SKM-1 treated with dmso at 0.1 percent for 144 hours (cell line): Measurements from ENCODE around the gene HAAO.
"Not testable (repeated sequence)": the region's sequence is repeated elsewhere in the genome, so short reads cannot be mapped to it uniquely, and the experiment has no call there.

Experiments used
- DNase-seq: peaks from one replicate; lab custom pipeline; 2025; ENCODE audit not compliant: unreplicated experiment; lab: John Stamatoyannopoulos, UW

HAAO gene

GRCh38 chr2:42792583-42793333, at the start of gene HAAO:
HAAO (minus strand) TSS chr2:42792583; CDS start chr2:42792536, 47 bp downstream.
- peak; percentile 53 for DNase-seq

GRCh38 chr2:42841344-42841743, 49.0 kb upstream of the HAAO start:
- DNase-seq = no peak

GRCh38 chr2:42840760-42841159, 48.4 kb upstream of the HAAO start:
- DNase-seq = no peak

GRCh38 chr2:42839809-42840501, 47.6 kb upstream of the HAAO start:
- DNase-seq = no peak

GRCh38 chr2:42838133-42838532, 45.8 kb upstream of the HAAO start:
- no peak for DNase-seq

- DNase-seq = peak; percentile 86
Observed at GRCh38 chr2:42835577-42836371, 43.4 kb upstream of the HAAO start.

- DNase-seq = no peak
Observed at GRCh38 chr2:42834161-42834560, 41.8 kb upstream of the HAAO start.

GRCh38 chr2:42832289-42832634, 39.9 kb upstream of the HAAO start:
- no peak for DNase-seq

GRCh38 chr2:42831575-42832288, 39.3 kb upstream of the HAAO start:
- DNase-seq = not testable (repeated sequence)

GRCh38 chr2:42830922-42831574, 38.7 kb upstream of the HAAO start:
- DNase-seq = no peak

- DNase-seq = no peak
Observed at GRCh38 chr2:42829671-42830440, 37.5 kb upstream of the HAAO start.

- DNase-seq = peak; percentile 64
Observed at GRCh38 chr2:42828487-42829425, 36.4 kb upstream of the HAAO start.

GRCh38 chr2:42827647-42828486, 35.5 kb upstream of the HAAO start:
- DNase-seq = peak; percentile 77

- no peak for DNase-seq
Observed at GRCh38 chr2:42826231-42826630, 33.8 kb upstream of the HAAO start.

- DNase-seq = no peak
Observed at GRCh38 chr2:42824454-42824807, 32.0 kb upstream of the HAAO start.

- DNase-seq = no peak
Observed at GRCh38 chr2:42823744-42824453, 31.5 kb upstream of the HAAO start.

- DNase-seq = peak; percentile 25
Observed at GRCh38 chr2:42819160-42819559, 26.8 kb upstream of the HAAO start.
